GM13977 (cell line): ENCODE results near the gene PRUNE1.

Source experiments
- DNase-seq: peaks from one replicate; pipeline ENCODE4 v3.0.0; 2012; ENCODE audit warnings: low spot score
- in situ Hi-C: fragments of 300-500 bp; cut with MboI; formaldehyde crosslinking; loops from one replicate; pipeline ENCODE4 v1.12.0; 2022; ENCODE audit warnings: low sequenced_read_pairs, low pct_unique_long_range_greater_than_20kb, mixed read lengths, inconsistent platforms; ENCODE audit not compliant: unreplicated experiment
- TF ChIP-seq, protein P1 (sequence below): IDR thresholded peaks from 2 replicates; pipeline ENCODE4 v1.5.1; 2012; ENCODE audit warnings: mild to moderate bottlenecking, control low read depth; ENCODE audit not compliant: insufficient read depth; ENCODE audit errors: extremely low read depth, missing control alignments

The PRUNE1 gene, protein sequence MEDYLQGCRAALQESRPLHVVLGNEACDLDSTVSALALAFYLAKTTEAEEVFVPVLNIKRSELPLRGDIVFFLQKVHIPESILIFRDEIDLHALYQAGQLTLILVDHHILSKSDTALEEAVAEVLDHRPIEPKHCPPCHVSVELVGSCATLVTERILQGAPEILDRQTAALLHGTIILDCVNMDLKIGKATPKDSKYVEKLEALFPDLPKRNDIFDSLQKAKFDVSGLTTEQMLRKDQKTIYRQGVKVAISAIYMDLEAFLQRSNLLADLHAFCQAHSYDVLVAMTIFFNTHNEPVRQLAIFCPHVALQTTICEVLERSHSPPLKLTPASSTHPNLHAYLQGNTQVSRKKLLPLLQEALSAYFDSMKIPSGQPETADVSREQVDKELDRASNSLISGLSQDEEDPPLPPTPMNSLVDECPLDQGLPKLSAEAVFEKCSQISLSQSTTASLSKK

DNA sequence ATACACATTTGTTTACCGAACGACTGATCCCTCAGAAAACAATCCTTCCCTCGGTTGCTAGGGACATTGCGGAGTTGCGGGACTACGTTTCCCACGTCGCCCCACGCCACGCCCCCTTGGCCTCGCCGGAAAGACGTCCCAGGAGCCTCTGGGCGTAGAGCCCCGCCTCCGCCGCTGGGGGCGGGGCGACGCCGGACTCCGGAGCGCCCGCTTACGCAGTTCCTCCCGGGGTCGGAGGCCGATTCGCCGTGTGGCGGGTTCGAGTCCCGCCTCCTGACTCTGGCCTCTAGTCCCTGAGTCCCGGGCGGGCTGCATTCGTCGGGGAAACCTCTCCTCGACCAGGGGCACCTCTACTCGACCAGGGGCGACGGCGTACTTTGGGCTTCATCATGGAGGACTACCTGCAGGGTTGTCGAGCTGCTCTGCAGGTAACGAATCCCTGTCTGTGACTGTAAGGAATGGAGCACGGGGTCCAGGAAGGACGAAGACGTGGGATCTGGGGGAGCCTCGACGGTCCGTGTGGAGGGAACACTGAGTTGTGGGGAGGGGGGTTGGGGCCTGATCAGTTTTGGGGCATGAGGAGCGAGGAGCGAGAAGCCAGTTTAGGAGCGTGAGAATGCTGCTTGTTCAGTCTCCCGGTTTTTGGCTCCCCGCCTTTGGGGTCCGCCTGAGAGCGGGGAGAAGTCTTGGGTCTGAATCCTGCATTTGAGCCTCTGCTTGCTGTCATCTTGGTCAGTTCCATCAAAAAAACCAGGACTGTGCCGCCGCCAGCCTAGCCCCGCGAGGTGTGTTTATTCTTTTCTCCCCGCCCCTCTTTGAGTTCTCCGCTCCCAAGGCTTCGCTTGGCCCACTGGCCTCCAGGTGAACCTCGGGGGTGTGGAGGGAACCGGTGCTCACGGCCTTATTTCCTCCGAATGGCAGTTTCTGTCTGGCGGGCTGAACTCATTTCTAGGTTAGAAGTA, at the start of gene PRUNE1:
PRUNE1 (plus strand) TSS at position 206 of the 962 bp plus-strand sequence; CDS start at position 390, 184 bp downstream.
- in situ Hi-C loops, result no loop called here
- DNase-seq, result peak; percentile 98
- TF ChIP-seq, protein P1, sequence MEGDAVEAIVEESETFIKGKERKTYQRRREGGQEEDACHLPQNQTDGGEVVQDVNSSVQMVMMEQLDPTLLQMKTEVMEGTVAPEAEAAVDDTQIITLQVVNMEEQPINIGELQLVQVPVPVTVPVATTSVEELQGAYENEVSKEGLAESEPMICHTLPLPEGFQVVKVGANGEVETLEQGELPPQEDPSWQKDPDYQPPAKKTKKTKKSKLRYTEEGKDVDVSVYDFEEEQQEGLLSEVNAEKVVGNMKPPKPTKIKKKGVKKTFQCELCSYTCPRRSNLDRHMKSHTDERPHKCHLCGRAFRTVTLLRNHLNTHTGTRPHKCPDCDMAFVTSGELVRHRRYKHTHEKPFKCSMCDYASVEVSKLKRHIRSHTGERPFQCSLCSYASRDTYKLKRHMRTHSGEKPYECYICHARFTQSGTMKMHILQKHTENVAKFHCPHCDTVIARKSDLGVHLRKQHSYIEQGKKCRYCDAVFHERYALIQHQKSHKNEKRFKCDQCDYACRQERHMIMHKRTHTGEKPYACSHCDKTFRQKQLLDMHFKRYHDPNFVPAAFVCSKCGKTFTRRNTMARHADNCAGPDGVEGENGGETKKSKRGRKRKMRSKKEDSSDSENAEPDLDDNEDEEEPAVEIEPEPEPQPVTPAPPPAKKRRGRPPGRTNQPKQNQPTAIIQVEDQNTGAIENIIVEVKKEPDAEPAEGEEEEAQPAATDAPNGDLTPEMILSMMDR, result no peak

DNA sequence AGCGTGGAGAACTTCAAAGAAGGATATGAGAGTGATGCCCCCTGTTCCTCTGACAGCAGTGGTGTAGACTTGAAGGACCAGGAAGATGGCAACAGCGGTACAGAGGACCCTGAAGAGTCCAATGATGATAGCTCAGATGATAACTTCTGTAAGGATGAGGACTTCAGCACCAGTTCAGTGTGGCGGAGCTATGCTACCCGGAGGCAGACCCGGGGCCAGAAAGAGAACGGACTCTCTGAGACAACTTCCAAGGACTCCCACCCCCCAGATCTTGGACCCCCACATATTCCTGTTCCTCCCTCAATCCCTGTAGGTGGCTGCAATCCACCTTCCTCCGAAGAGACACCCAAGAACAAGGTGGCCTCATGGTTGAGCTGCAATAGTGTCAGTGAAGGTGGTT, 47.6 kb upstream of the PRUNE1 start:
- TF ChIP-seq, protein P1, result no peak
- no peak for DNase-seq
- in situ Hi-C loops, result loop anchor here (25.0 kb wide), 1 partner anchor 723 kb away; the partner anchor contains the start of gene ANP32E

DNA sequence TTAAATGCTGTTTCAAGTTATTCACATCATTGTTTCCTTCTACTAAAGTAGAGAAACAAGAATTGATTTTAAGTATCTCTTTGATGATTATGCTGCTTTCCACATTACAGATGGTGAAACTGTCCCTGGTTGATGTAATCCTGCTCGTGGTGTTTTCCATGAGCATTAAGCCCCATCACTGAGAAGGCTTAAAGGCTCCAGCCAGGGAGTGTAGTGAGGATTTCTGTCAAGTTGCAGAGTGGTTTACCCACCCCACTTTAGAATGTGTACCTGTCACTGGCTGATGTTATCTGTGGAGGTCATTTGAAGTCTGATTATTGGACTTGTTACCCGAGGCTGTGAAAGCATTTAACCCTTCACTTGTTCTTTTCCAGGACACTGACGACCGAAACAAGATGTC, 46.5 kb upstream of the PRUNE1 start:
- no peak for DNase-seq
- TF ChIP-seq, protein P1, result no peak
- in situ Hi-C loops, result loop anchor here (25.0 kb wide), 1 partner anchor 724 kb away; the partner anchor contains the start of gene ANP32E

DNA sequence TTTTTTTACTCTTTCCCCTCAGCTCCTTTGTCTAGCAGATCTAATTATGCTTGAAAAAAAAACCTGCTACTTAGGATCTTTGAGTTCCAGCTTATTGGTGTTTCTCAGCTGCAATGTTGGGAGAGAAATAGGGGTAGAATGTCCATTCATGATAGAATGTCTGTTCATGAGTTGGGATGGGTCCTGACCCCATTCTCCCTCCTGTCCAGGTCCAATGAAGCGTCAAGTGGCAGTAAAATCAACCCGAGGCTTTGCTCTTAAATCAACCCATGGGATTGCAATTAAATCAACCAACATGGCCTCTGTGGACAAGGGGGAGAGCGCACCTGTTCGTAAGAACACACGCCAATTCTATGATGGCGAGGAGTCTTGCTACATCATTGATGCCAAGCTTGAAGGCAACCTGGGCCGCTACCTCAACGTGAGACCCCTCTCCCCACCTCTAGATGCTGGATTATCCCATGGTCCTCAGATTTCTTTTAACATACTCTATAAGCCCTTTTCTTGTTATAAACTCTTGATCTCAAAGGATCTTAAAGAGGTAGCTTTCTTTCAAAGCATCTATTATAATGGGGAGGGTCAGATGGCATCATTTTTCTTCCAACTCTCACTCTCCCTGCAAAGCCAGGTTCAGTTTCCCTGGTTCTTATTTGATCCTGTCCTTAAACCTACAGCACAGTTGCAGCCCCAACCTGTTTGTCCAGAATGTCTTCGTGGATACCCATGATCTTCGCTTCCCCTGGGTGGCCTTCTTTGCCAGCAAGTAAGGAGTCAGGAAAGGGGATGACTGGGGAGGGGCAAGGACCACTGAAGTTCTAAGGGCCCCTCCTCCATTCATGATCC, 44.7 kb upstream of the PRUNE1 start:
- TF ChIP-seq, protein P1, result no peak
- in situ Hi-C loops, result loop anchor here (25.0 kb wide), 1 partner anchor 726 kb away; the partner anchor contains the start of gene ANP32E

DNA sequence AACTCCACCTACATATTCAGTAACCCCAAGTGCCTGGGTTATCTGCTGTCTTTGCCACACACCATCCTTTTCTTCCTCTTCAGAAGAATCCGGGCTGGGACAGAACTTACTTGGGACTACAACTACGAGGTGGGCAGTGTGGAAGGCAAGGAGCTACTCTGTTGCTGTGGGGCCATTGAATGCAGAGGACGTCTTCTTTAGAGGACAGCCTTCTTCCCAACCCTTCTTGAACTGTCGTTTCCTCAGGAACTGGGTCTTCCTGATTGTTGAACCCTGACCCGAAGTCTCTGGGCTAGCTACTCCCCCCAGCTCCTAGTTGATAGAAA, 44.1 kb upstream of the PRUNE1 start:
- TF ChIP-seq, protein P1, result no peak
- DNase-seq, result no peak
- in situ Hi-C loops, result loop anchor here (25.0 kb wide), 1 partner anchor 727 kb away; the partner anchor contains the start of gene ANP32E

More for the DNA sequence above, 44.7 kb upstream of the PRUNE1 start:
- DNase-seq, result no peak
